Esophagus muscularis mucosa (tissue), 4 donors: ENCODE measurements around the gene DEFB132. TPM values are rescaled to one million over a fixed set of nuclear protein-coding genes. Genes with fewer than 3 reads are reported as not detected.
A peak's percentile ranks its signal among the peaks of the same experiment; 100 is the strongest.

Experiments used
- DNase-seq: peaks from one replicate; pipeline ENCODE4 v3.0.0-alpha.2; 2017; ENCODE audit errors: extremely low spot score
- H3K27ac ChIP-seq, 4 donors: fragments of 200-600 bp; sonication (generic); replicated peaks in 1 of 4; 1 replicate in 3 of 4; 2 replicates in 1 of 4; pipeline ENCODE4 v1.5.1; 2016 to 2019; ENCODE audit warnings: mild to moderate bottlenecking in 1 of 4
- H3K27me3 ChIP-seq, 4 donors: fragments of 200-600 bp; sonication (generic); one replicate each; pipeline versions ENCODE4 v1.5.1 to v1.6.0; 2016 to 2019
- H3K36me3 ChIP-seq, 4 donors: fragments of 200-600 bp; sonication (generic); one replicate each; pipeline ENCODE4 v1.5.1; 2016 to 2019
- H3K4me1 ChIP-seq, 4 donors: fragments of 200-600 bp; sonication (generic); one replicate each; pipeline ENCODE4 v1.5.1; 2016 to 2019
- H3K4me3 ChIP-seq, 4 donors: fragments of 200-600 bp; sonication (generic); 1 replicate in 2 of 4; 2 replicates in 2 of 4; pipeline ENCODE4 v1.5.1; 2016 to 2019; ENCODE audit warnings: mild to moderate bottlenecking in 4 of 4, moderate library complexity in 1 of 4
- H3K9me3 ChIP-seq, 4 donors: fragments of 200-600 bp; sonication (generic); 1 replicate in 3 of 4; 2 replicates in 1 of 4; pipeline ENCODE4 v1.5.1; 2016 to 2019
- CTCF ChIP-seq, 3 experiments: fragments of 200-600 bp in 2 of 3; fragments of 450-650 bp in 1 of 3; sonication (generic) in 2 of 3; IDR thresholded peaks; one replicate each; pipeline ENCODE4 v1.5.1; 2017 to 2019; ENCODE audit warnings: antibody characterized with exemption in 3 of 3, mild to moderate bottlenecking in 2 of 3, moderate library complexity in 1 of 3
- EP300 ChIP-seq: sonication (generic); formaldehyde crosslinking; IDR thresholded peaks from one replicate; pipeline ENCODE4 v1.6.1; 2017; ENCODE audit warnings: antibody characterized with exemption
- POLR2A ChIP-seq: fragments of 450-650 bp; IDR thresholded peaks from one replicate; pipeline ENCODE4 v1.6.1; 2017; ENCODE audit warnings: antibody characterized with exemption, moderate library complexity, mild to moderate bottlenecking, low read depth
- POLR2AphosphoS5 ChIP-seq, 2 donors: sonication (generic); formaldehyde crosslinking; IDR thresholded peaks; one replicate each; pipeline ENCODE4 v1.6.1; 2017; ENCODE audit warnings: antibody characterized with exemption in 2 of 2
- WGBS: methylation state at CpG from one replicate; pipeline ENCODE4 v1.1.5; 2018; 5-methylcytosine and 5-hydroxymethylcytosine counted together
- intact Hi-C: fragments of 100-400 bp; cut with DNase I; formaldehyde crosslinking; loops from one replicate; pipeline ENCODE4 v1.15.1; 2023
- total RNA-seq, 4 donors: library from RNA; depleted of rRNA; stranded (reverse); fragments of >200 nt; gene quantifications; one replicate each; pipeline versions ENCODE4 v1.1.0 to v1.2.1, GENCODE V29; 2016

The DEFB132 gene
- total RNA-seq, 4 donors from 2014 or later, result not detected

GRCh38 chr20:258963-259362, 1.4 kb downstream of the DEFB132 start:
- TF ChIP-seq EP300, result no peak
- TF ChIP-seq CTCF (IDR thresholded peaks at IDR 0.05), result peak in 1 of 3 experiments; percentile 19
- TF ChIP-seq POLR2A, result no peak
- TF ChIP-seq POLR2AphosphoS5 (IDR thresholded peaks at IDR 0.05), result no peak

GRCh38 chr20:259981-260380, 2.5 kb downstream of the DEFB132 start:
- TF ChIP-seq EP300, result no peak
- TF ChIP-seq POLR2A, result no peak
- no peak for TF ChIP-seq CTCF (IDR thresholded peaks at IDR 0.05)
- TF ChIP-seq POLR2AphosphoS5 (IDR thresholded peaks at IDR 0.05), result no peak
- WGBS, result 83% methylated on average over 2 of the region's 2 CpGs
- Histone ChIP-seq H3K4me3 (no peak overlapping the region), H3K27ac (no peak overlapping the region), H3K9me3 (no peaks in the 10 kb centered on the region), H3K4me1 (no peaks in the 10 kb centered on the region), H3K36me3 (no peaks in the 10 kb centered on the region), H3K27me3 (peaks cover 0 to 10% (median 0%) of the 10 kb centered on the region in 4 donors)
- intact Hi-C loops, result no loop called here
- DNase-seq, result no peak

More at GRCh38 chr20:258963-259362, 1.4 kb downstream of the DEFB132 start:
- WGBS, result 50% methylated on average over 8 of the region's 8 CpGs
- intact Hi-C loops, result no loop called here
- no peak for DNase-seq
- Histone ChIP-seq H3K9me3 (no peaks in the 10 kb centered on the region), H3K4me1 (no peaks in the 10 kb centered on the region), H3K27ac (no peak overlapping the region), H3K36me3 (no peaks in the 10 kb centered on the region), H3K4me3 (no peak overlapping the region), H3K27me3 (peaks cover 0 to 19% (median 0%) of the 10 kb centered on the region in 4 donors)

- Histone ChIP-seq H3K36me3 (no peaks in the 10 kb centered on the region), H3K27me3 (peaks cover 0 to 10% (median 0%) of the 10 kb centered on the region in 4 donors), H3K4me3 (no peak overlapping the region), H3K27ac (no peak overlapping the region), H3K9me3 (no peaks in the 10 kb centered on the region), H3K4me1 (peaks cover 4 to 14% (median 12%) of the 10 kb centered on the region in 4 donors)
- no peak for TF ChIP-seq EP300
- TF ChIP-seq POLR2A, result no peak
- TF ChIP-seq POLR2AphosphoS5 (IDR thresholded peaks at IDR 0.05), result no peak
- TF ChIP-seq CTCF (IDR thresholded peaks at IDR 0.05), result no peak
- 93% methylated on average over 5 of the region's 13 CpGs for WGBS
- no peak for DNase-seq
- intact Hi-C loops, result no loop called here
Measured at GRCh38 chr20:263701-264100, 6.2 kb downstream of the DEFB132 start.

- intact Hi-C loops, result loop anchor here (5.0 kb wide), 1 partner anchor 60 kb away; no protein-coding TSS in a partner anchor
- H3K4me1 ChIP-seq, result peaks cover 4 to 14% (median 12%) of the 10 kb centered on the region in 4 donors
- WGBS, result 19% methylated on average over 21 of the region's 43 CpGs
- no peaks in the 10 kb centered on the region for H3K9me3 ChIP-seq
- peak overlapping the region; percentile 53 to 62 (median 55) for H3K4me3 ChIP-seq
- TF ChIP-seq EP300, result no peak
- no peak for TF ChIP-seq POLR2A
- TF ChIP-seq CTCF (IDR thresholded peaks at IDR 0.05), result peak in 2 of 3 experiments; percentile 93 to 95
- peak in 1 of 2 donors; percentile 65 for TF ChIP-seq POLR2AphosphoS5 (IDR thresholded peaks at IDR 0.05)
- peak; percentile 97 for DNase-seq
- no peaks in the 10 kb centered on the region for H3K36me3 ChIP-seq
- peaks cover 0 to 10% (median 0%) of the 10 kb centered on the region in 4 donors for H3K27me3 ChIP-seq
- peak overlapping the region in 1 of 4 donors; percentile 23 for H3K27ac ChIP-seq
Measured at GRCh38 chr20:266596-267562, 9.4 kb downstream of the DEFB132 start.
